Medulla oblongata (tissue), 1 donor: Measurements from ENCODE around the gene M1AP.

Source experiments
- DNase-seq: peaks from one replicate; pipeline ENCODE4 v3.0.0-alpha.2; 2015; ENCODE audit errors: extremely low spot score

The M1AP gene

GRCh38 chr2:74648009-74648443, at the start of gene M1AP:
TSS of gene M1AP (minus strand) at chr2:74648330. CDS start at chr2:74640275, 8,055 bp downstream.
- DNase-seq, result no peak

- no peak for DNase-seq
Observed at GRCh38 chr2:74696829-74697228, 48.7 kb upstream of the M1AP start.

GRCh38 chr2:74695663-74696062, 47.5 kb upstream of the M1AP start:
- DNase-seq, result no peak

- peak; percentile 4 for DNase-seq
Observed at GRCh38 chr2:74694281-74694680, 46.2 kb upstream of the M1AP start.

GRCh38 chr2:74693668-74694067, 45.5 kb upstream of the M1AP start:
- DNase-seq, result no peak

GRCh38 chr2:74693213-74693612, 45.1 kb upstream of the M1AP start:
- DNase-seq, result no peak

GRCh38 chr2:74691929-74692328, 43.8 kb upstream of the M1AP start:
- DNase-seq, result no peak

- DNase-seq, result peak; percentile 79
Observed at GRCh38 chr2:74690571-74690970, 42.4 kb upstream of the M1AP start.

- DNase-seq, result no peak
Observed at GRCh38 chr2:74689671-74690070, 41.5 kb upstream of the M1AP start.

- no peak for DNase-seq
Observed at GRCh38 chr2:74688881-74689280, 40.8 kb upstream of the M1AP start.

GRCh38 chr2:74685408-74685807, 37.3 kb upstream of the M1AP start:
- no peak for DNase-seq

- no peak for DNase-seq
Observed at GRCh38 chr2:74682501-74682900, 34.4 kb upstream of the M1AP start.

GRCh38 chr2:74679615-74680014, 31.5 kb upstream of the M1AP start:
- no peak for DNase-seq

- no peak for DNase-seq
Observed at GRCh38 chr2:74676331-74676730, 28.2 kb upstream of the M1AP start.

GRCh38 chr2:74675090-74675489, 27.0 kb upstream of the M1AP start:
- DNase-seq, result no peak

- no peak for DNase-seq
Observed at GRCh38 chr2:74673826-74674528, 25.8 kb upstream of the M1AP start.

- DNase-seq, result no peak
Observed at GRCh38 chr2:74671479-74671878, 23.3 kb upstream of the M1AP start.

GRCh38 chr2:74670263-74670662, 22.1 kb upstream of the M1AP start:
- no peak for DNase-seq

- no peak for DNase-seq
Observed at GRCh38 chr2:74668087-74668486, 20.0 kb upstream of the M1AP start.

- no peak for DNase-seq
Observed at GRCh38 chr2:74659462-74659861, 11.3 kb upstream of the M1AP start.

- no peak for DNase-seq
Observed at GRCh38 chr2:74658516-74658915, 10.4 kb upstream of the M1AP start.

- no peak for DNase-seq
Observed at GRCh38 chr2:74655579-74655978, 7.4 kb upstream of the M1AP start.

GRCh38 chr2:74653985-74654882, 6.1 kb upstream of the M1AP start, which contains the start of gene SEMA4F:
TSS of gene SEMA4F (plus strand) at chr2:74654247. CDS start at chr2:74654377, 130 bp downstream.
- DNase-seq, result peak; percentile 99
